ENCODE results near the gene SMYD3.

- TF ChIP-seq CTCF (IDR thresholded peaks at IDR 0.05) (no peak), POLR2A (IDR thresholded peaks at IDR 0.05) (no peak)
Observed at GRCh38 chr1:246005067-246005466, 502.0 kb downstream of the SMYD3 start.

Measured in heart left ventricle (tissue), 13 donors.